Measurements from ENCODE around the gene DNAJC2.

The DNAJC2 gene

GRCh38 chr7:103344453-103345149, at the start of gene DNAJC2:
Gene DNAJC2, minus strand, starts transcription at chr7:103344767. Its CDS starts 145 bp downstream, at chr7:103344622.
- peak; percentile 74 for DNase-seq (ENCODE audit: low read depth, low spot score)

- DNase-seq (ENCODE audit: low read depth, low spot score): no peak
These were observed 47.4 kb upstream of the DNAJC2 start for GRCh38 chr7:103391976-103392375.

- DNase-seq (ENCODE audit: low read depth, low spot score): no peak
These were observed 46.6 kb upstream of the DNAJC2 start for GRCh38 chr7:103391150-103391549.

DNA sequence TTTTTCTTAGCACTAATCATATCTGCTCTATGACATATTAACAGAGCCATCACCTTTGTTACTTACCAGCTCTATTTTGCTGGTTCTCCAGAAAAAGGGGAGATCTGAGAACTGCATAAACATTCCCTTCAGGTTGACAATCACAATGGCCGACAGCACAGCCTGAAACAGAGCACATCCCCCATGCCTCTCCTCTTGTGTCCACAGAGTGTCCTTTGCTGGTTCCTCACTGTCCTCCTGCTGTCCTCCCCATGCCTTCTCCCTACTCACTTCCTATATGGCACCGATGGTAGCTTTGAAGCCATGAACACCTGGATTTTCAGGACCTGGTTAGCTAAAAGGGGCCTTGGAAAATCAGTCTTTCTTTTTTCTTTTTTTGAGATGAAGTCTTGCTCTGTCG, 44.7 kb upstream of the DNAJC2 start:
- no peak for DNase-seq (ENCODE audit: low read depth, low spot score)

GRCh38 chr7:103388469-103389140, 44.0 kb upstream of the DNAJC2 start:
- no peak for DNase-seq (ENCODE audit: low read depth, low spot score)

GRCh38 chr7:103387242-103387641, 42.7 kb upstream of the DNAJC2 start:
- no peak for DNase-seq (ENCODE audit: low read depth, low spot score)

- no peak for DNase-seq (ENCODE audit: low read depth, low spot score)
These were observed 37.5 kb upstream of the DNAJC2 start for GRCh38 chr7:103382032-103382402.

DNA sequence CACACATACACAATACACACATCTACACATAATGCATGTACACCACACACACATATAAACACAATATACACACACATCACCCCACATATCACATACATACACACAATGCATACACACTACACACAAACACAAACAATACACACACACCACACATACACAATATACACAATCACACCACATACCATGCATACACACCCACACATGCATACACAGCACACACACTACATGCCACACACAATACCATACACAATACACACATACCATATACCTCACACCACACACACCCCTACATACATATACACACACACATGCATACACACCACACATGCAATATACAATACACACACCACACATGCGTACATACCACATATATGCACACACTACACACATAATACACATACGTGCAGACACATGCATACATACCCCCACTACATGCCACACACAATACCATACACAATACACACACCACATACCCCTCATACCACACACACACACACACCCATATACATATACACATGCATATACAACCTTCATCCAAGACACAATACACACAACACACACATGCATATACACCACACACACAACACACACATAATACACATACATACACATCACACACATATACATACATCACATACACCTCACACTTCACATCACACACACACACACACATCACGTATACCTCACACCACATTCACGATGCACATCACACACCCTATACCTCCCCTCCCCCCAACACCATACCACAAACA, 36.9 kb upstream of the DNAJC2 start:
- no peak for DNase-seq (ENCODE audit: low read depth, low spot score)

GRCh38 chr7:103380395-103381191, 36.0 kb upstream of the DNAJC2 start:
- DNase-seq (ENCODE audit: low read depth, low spot score): no peak

- no peak for DNase-seq (ENCODE audit: low read depth, low spot score)
These were observed 34.9 kb upstream of the DNAJC2 start for GRCh38 chr7:103379270-103379975.

- no peak for DNase-seq (ENCODE audit: low read depth, low spot score)
These were observed 29.5 kb upstream of the DNAJC2 start for GRCh38 chr7:103373866-103374643.

DNA sequence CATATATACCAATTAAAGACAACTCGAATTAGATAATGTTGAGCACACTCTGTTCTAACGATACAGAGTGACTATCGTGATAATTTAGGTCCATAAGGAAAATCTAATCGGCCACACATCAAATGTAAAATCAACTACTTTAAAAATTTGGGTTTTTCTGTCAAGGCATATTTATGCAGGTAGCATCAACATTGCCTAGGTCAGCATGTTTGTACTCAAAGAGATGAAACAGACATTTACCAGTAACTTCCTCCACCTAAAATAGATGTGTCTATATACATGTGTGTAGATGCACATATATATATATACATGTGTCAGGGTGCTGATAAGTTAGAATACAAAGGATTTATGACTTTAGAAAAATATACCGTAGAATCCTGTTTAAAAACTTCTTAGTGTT, 24.9 kb upstream of the DNAJC2 start:
- no peak for DNase-seq (ENCODE audit: low read depth, low spot score)

DNA sequence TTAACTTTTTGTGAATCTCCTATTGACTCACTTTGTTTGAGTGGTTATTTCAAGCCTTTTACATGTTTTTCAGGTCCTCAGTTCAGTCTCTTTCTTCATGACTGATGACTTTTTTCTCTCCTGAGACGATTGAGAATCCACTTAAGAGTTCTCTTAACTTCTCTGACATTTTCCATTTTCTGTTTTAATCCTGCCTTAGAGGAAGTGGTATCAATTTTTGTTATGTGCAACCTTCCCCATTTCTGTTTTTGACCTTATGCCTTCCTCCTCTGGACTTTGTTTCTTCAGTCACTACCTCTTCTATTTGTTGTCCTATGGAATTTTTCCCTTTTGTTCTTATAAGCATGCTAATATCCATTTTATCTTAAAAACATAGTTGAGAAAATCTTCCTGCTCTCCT, 5.2 kb upstream of the DNAJC2 start:
- no peak for DNase-seq (ENCODE audit: low read depth, low spot score)

GRCh38 chr7:103348959-103349358, 4.4 kb upstream of the DNAJC2 start:
- DNase-seq (ENCODE audit: low read depth, low spot score): no peak

DNA sequence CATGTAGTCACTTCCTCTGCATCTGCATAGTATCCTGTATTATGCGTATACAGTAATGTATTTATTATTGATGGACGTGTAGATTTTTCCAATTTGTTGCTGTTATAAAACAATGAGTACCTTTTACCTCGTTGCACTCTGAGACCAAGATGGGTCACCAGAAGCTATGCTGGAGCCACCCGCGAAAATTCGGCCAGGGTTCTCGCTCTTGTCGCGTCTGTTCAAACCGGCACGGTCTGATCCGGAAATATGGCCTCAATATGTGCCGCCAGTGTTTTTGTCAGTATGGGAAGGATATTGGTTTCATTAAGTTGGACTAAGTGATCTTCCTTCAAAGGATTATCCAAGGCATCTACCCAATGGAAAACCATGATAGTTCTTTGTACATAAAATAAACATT, 3.9 kb upstream of the DNAJC2 start:
- no peak for DNase-seq (ENCODE audit: low read depth, low spot score)

DNA sequence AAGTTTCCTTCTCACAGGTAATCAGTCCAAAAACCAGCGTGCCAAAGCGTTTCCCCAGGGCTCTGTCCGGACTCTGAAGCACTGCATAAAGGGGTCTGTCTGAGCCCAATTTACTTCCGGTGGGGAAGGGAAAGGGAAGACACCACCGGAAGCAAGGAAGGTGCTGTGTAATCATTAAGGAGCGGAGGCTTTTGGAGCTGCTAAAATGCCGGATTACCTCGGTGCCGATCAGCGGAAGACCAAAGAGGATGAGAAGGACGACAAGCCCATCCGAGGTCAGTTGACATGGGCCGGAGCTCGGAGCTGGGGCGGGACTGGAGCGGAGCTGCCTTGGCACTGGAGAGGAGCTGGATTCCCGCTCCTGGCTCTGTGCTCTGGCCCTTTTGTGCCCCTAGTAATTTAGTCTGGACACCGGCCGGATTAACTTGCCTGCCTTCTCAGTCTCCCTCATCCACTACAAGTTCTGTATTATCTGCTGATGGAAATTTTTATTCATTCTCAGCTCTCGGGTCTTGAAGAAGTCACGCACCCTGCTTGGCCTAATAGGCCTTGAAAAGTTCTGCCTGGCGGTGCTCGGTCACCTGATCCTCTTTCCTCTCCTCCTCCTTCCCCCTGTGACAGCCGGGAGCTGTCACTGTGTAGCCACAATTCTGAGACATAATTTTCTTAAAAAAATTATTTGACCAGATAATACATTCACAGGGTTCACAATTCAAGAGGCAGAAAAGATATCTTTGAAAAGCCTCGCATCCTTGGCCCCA, 3.1 kb upstream of the DNAJC2 start, which contains the start of gene PSMC2:
PSMC2 (plus strand) TSS at position 137 of the 761 bp plus-strand sequence; CDS start at position 206, 69 bp downstream.
- peak; percentile 65 for DNase-seq (ENCODE audit: low read depth, low spot score)

DNA sequence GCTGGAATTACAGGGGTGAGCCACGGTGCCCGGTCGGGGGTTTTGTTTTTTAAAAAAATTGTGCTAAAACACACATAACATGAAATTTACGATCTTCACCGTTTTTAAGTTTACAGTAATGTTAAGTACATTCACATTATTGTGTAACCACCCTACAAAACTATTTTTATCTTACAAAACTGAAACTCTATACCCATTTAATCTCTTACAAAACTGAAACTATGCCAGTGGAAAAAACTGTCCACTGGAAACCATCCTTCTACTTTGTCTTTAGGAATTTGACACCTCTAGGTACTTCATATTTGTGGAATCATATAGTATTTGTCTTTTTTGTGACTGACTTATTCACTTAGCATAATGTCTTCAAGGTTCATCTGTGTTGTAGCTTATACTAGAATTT, 1.8 kb upstream of the DNAJC2 start:
- no peak for DNase-seq (ENCODE audit: low read depth, low spot score)

- peak; percentile 2 for DNase-seq (ENCODE audit: low read depth, low spot score)
These were observed 662 bp downstream of the DNAJC2 start for GRCh38 chr7:103343758-103344452.

DNA sequence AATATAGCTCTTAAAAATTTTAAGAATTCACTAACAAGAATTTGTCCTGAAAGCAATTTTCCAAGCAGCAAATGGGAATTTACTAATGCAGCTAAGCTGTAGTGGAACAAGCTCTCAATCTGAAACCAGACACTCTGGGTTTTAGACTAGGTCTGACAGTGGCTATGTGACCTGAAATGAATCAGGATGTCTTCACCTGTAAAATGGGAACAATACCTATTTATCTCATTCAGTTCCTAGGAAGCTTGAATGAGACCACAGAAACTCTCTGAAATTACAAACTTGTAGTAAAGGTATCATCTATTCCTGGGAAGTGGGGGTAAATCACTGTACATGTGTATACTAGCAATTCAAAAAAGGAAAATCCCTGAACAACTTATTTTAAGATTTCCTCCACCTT, 1.2 kb downstream of the DNAJC2 start:
- no peak for DNase-seq (ENCODE audit: low read depth, low spot score)
